ENCODE measurements around the gene CD320. TPM values are rescaled to one million over a fixed set of nuclear protein-coding genes. Genes with fewer than 3 reads are reported as not detected.
"Not testable (repeated sequence)": the region's sequence is repeated elsewhere in the genome, so short reads cannot be mapped to it uniquely, and the experiment has no call there.

The CD320 gene
- total and polyA plus RNA-seq, 2 of the 8 experiments (the other 6 are each of a cell fraction or from before 2014, with no cell fraction given), result 80.4 to 157 TPM

DNA sequence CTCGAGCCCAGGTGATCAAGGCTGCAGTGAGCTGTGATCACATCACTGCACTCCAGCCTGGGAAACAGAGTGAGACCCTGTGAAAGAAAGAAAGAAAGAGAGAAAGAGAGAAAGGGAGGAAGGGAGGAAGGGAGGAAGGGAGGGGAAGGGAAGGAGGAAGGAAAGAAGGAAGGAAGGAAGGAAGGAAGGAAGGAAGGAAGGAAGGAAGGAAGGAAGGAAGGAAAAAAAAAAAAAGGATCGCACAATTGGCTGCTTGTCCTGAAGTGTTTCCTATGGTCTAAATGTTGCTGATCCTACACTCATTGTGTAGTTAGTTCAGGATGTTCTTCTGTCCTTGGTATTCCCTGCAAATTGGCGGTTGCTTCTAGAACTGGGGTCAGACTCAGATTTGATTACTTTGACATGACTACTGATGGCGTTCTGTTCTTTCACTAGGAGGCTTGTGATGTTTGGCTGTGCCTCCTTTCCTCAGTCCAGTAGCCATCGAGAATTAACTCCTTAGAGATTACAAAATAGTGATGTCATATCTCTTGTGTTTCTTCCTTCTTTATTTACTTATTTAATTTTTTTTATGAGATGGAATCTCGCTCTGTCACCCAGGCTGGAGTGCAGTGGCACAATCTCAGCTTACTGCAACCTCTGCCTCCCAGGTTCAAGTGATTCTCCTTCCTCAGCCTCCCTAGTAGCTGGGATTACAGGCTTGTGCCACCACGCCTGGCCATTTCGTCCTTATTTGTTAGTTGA lies 41.6 kb upstream of the CD320 start:
- ChIA-PET POLR2A (ENCODE audit: partially characterized antibody) (interaction anchor here (0.6 to 1.8 kb wide), 4 partner anchors 14 to 235 kb away, joined by 3 to 5 read pairs (median 4); no protein-coding TSS in a partner anchor), CTCF (ENCODE audit: partially characterized antibody) (interaction anchor here (0.6 to 1.0 kb wide), 4 partner anchors 9 to 144 kb away, joined by 3 to 4 read pairs (median 3); no protein-coding TSS in a partner anchor)
- not testable (repeated sequence) for H3K36me3 ChIP-seq (ENCODE audit: control insufficient read depth in 2 of 4, insufficient read depth in 4 of 4, low read length in 3 of 4); H2BK15ac ChIP-seq (ENCODE audit: low read length); H3K79me2 ChIP-seq (ENCODE audit: control insufficient read depth in 1 of 2, insufficient read depth in 2 of 2, low read length in 2 of 2); H3K4me3 ChIP-seq (ENCODE audit: extremely low read depth in 1 of 4, insufficient read depth in 2 of 4, low read depth in 3 of 4, low read length in 4 of 4); H2AK5ac ChIP-seq (ENCODE audit: low read depth, low read length); H2BK5ac ChIP-seq (ENCODE audit: low read depth, low read length); H3K4ac ChIP-seq (replicated peaks; ENCODE audit: insufficient read length, low read depth, low read length); H3K56ac ChIP-seq (replicated peaks; ENCODE audit: insufficient read length, low read depth, low read length); H4K20me1 ChIP-seq (replicated peaks in 1 of 2; ENCODE audit: control insufficient read depth in 1 of 2, insufficient read depth in 2 of 2, low read length in 2 of 2); H4K91ac ChIP-seq (replicated peaks; ENCODE audit: insufficient read length, low read length); H3K14ac ChIP-seq (ENCODE audit: insufficient read length); H3K9ac ChIP-seq (replicated peaks in 1 of 4; ENCODE audit: extremely low read depth in 1 of 4, low read depth in 3 of 4, low read length in 3 of 4); H3K18ac ChIP-seq (ENCODE audit: extremely low read depth, low read length); H3K9me3 ChIP-seq (ENCODE audit: insufficient read depth in 2 of 2, low read depth in 1 of 2, low read length in 1 of 2); FAIRE-seq; H3K27ac ChIP-seq (ENCODE audit: low read depth, low read length); H3K23ac ChIP-seq (ENCODE audit: insufficient read length); H4K8ac ChIP-seq (ENCODE audit: extremely low read depth, insufficient read depth, low read length); H2AFZ ChIP-seq (ENCODE audit: low read length); H4K5ac ChIP-seq (ENCODE audit: insufficient read length, low read depth, low read length); H3K23me2 ChIP-seq (ENCODE audit: low read depth, low read length); H3K27me3 ChIP-seq (replicated peaks in 1 of 4; ENCODE audit: control insufficient read depth in 3 of 4, extremely low read depth in 1 of 4, insufficient read depth in 3 of 4, low read length in 3 of 4); H3K79me1 ChIP-seq (ENCODE audit: low read depth, low read length); H3K4me2 ChIP-seq (ENCODE audit: insufficient read depth in 1 of 2, low read depth in 2 of 2, low read length in 2 of 2); H2BK20ac ChIP-seq (ENCODE audit: low read length); DNase-seq (ENCODE audit: low read depth in 1 of 2, low spot score in 2 of 2); H2BK12ac ChIP-seq (ENCODE audit: low read depth, low read length); H3K4me1 ChIP-seq (replicated peaks in 1 of 4; ENCODE audit: control insufficient read depth in 3 of 4, insufficient read depth in 4 of 4, low read length in 3 of 4); H2BK120ac ChIP-seq (replicated peaks; ENCODE audit: low read depth, low read length)
- 81% methylated on average over 7 of the region's 8 CpGs; no CpG with 5 or more reads in 1 of the 2 experiments for WGBS, 2 experiments (ENCODE audit: extremely low coverage in 1 of 2, insufficient coverage in 1 of 2, insufficient read length in 1 of 2, insufficient replicate concordance in 2 of 2, low coverage in 1 of 2, low lambda C conversion rate in 2 of 2, missing lambda C conversion rate in 1 of 2)

Data from H1 (cell line).